Activated CD8-positive, alpha-beta memory T cell treated with anti-CD3 and anti-CD28 coated beads, Interleukin-2, amount 50 U/mL, for 24 hours (primary cell): ENCODE measurements around the gene KMT5C.

ENCODE experiments used
- DNase-seq: peaks from one replicate; pipeline ENCODE4 v3.0.0-alpha.2; 2020; ENCODE audit errors: extremely low read depth

KMT5C gene

GRCh38 chr19:55385724-55386492 lies 46.2 kb downstream of the KMT5C start, which contains the start of gene RPL28:
TSS of gene RPL28 (plus strand) at chr19:55385932. CDS start at chr19:55386358, 426 bp downstream.
- DNase-seq = peak; percentile 96

DNA sequence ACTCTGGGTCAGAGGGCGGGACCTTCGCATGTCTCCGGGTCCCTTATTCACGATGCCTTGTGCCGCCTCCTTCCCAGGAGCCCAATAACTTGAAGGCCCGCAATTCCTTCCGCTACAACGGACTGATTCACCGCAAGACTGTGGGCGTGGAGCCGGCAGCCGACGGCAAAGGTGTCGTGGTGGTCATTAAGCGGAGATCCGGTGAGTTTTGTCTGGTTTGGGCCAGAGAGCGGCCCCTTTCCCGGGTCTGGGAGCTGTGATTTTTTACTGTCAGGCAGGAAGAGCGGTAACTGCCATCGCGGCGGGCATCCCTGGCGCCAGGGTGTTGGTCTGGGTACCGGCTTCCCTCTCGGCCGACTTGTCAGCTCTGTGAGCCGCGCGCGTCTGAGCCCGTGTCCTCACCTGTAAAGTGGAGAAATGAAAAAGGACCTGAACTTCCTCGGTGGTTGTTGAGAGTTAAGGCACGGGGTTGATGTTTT lies 46.9 kb downstream of the KMT5C start:
- DNase-seq = no peak

DNA sequence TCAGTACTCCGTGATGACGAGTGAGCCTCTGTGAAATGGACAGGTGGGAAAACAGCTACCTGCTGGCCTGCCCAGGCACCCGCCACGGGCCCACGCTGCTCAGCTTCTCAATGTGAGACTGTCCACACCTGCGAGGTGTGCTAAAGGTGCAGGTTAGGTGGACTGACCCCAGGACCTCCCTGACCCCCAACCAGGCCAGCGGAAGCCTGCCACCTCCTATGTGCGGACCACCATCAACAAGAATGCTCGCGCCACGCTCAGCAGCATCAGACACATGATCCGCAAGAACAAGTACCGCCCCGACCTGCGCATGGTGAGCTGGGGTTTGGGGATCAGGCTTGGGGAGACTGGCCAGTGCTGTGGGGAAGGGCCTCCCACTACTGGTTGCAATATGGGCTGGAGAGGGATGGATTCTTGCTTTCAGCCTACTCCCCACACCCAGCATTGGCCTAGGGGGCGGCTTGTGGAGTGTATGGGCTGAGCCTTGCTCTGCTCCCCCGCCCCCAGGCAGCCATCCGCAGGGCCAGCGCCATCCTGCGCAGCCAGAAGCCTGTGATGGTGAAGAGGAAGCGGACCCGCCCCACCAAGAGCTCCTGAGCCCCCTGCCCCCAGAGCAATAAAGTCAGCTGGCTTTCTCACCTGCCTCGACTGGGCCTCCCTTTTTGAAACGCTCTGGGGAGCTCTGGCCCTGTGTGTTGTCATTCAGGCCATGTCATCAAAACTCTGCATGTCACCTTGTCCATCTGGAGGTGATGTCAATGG lies 48.2 kb downstream of the KMT5C start:
- DNase-seq = no peak

GRCh38 chr19:55389386-55390317 lies 50.0 kb downstream of the KMT5C start:
- no peak for DNase-seq

DNA sequence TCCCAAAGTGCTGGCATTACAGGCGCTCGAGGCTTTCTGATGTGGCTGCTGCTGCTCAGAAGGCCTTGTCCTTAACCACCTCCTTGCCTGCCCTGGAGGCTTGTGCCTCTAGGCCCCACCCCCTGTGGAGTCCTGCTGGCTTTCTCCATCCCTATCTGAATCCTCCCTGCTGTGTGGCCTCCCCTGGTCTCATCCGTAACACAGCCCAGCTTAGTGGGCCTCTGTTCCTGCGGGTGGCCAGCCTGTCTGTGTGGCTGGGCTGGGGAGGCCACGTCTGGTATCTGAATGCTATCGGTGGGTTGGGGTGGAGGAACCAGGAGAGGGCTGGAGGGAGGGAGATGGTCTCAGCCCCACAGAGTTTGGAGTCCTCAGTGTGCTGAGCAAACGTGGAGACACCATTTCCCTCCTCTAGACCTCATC lies 50.8 kb downstream of the KMT5C start:
- no peak for DNase-seq

- no peak for DNase-seq
Observed at GRCh38 chr19:55391191-55391670, 51.6 kb downstream of the KMT5C start.

DNA sequence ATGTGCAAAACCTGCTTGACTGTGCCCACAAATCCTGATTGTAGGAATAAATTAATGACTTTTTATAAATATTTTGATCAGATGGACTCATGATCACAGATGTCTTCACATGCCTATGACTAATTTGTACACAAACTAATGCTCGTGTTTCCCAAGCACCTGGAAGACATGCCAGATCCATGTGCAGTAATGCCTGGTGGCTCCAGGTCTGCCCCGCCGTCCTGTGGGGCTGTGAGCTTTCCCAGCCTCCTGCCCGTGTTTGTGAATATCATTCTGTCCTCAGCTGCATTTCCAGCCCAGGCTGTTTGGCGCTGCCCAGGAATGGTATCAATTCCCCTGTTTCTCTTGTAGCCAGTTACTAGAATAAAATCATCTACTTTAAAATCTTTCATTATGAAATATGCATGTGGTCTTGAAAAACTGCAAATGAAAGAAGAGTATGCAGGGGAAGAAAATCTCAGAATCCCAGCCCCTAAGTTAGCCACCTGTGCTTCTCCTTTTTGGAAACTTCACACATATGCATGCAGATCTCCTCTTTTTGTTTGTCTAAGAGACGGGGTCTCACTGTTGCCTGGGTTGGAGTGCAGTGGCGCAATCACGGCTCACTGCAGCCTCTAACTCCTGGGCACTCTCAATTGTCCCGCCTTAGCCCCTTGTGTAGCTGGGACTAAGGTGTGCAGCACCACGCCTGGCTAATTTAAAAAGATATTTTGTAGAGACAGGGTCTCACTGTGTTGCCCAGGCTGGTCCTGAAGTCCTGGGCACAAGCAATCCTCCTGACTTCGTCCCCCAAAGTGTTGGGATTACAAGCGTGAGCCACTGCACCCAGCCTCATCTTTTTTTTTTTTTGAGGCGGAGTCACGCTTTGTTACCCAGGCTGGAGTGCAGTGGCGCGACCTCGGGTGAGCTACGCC lies 52.3 kb downstream of the KMT5C start:
- no peak for DNase-seq

DNA sequence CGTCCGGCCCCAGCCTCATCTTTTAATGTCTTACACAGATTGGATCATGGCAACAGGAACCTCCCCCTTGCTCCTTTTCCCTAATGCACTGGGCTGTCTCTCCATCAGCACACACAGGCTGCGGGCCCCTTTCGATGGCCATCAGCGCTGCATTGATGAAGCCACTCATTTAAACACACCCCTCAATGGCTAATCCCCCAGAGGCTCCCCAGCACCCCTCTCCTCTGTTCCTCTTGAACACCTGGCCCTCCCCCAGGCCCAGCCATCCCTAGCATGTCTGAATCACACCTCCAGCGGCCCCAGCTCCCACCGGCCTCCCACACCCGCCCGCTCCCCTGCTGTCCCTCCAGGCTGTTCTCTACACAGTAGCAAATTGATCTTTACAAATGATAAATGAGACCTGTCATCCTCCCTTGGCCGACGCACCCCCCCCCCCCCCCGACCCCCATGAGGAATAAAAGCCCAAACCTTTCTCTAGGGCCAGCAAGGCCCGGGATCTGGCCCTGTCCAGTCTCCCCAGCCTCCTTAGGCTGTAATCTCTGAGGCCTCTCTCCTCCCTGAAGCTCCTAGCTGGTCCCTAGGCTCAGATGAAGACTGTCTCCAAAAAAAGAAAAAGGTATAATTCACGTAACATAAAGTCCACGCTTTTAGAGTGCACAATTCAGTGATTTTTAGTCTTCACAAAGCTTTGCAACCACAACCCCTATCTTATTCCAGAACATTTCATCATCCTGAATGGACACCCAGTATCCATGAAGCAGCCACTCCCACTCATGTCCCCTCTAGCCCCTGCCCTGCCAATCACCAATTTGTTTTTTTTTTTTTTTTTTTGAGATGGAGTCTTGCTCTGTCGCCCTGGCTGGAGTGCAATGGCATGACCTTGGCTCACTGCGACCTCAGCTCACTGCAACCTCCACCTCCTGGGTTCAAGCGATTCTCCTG lies 53.4 kb downstream of the KMT5C start:
- DNase-seq = no peak
